SK-N-SH (cell line): ENCODE data around the gene MANBA. TPM values are rescaled to one million over a fixed set of nuclear protein-coding genes. Genes with fewer than 3 reads are reported as not detected.

Experiments used
- CTCF ChIA-PET: fragments of 300-600, 350-600 bp; formaldehyde crosslinking; extraction: SDS; loops from one replicate; lab custom pipeline; 2021; lab: Yijun Ruan, JAX
- POLR2A ChIA-PET: fragments of 350-600 bp; sonication (Branson Sonifier 250); formaldehyde crosslinking; extraction: SDS; loops from one replicate; lab custom pipeline; 2020; ENCODE audit warnings: antibody characterized with exemption, inconsistent platforms; lab: Yijun Ruan, JAX
- DNase-seq: peaks from one replicate; pipeline ENCODE4 v3.0.0; 2012
- H2AFZ ChIP-seq: fragments of 200-600 bp; sonication (generic); 2 replicates; pipeline ENCODE4 v1.8.1; 2016; ENCODE audit warnings: antibody characterized with exemption, mild to moderate bottlenecking, low read depth
- H3F3A ChIP-seq: fragments of 200-600 bp; sonication (generic); replicated peaks from 2 replicates; pipeline ENCODE3; 2016; ENCODE audit warnings: antibody characterized with exemption, mild to moderate bottlenecking; ENCODE audit not compliant: insufficient read depth
- H3K27ac ChIP-seq, 2 experiments: fragments of 200-500 bp in 1 of 2; fragments of 200-600 bp in 1 of 2; sonication (Bioruptor generic) in 1 of 2; sonication (generic), shearing (Covaris generic) in 1 of 2; 2 replicates each; pipeline versions ENCODE4 v1.5.1 to v1.6.1; 2014 to 2016; ENCODE audit warnings: low read depth in 2 of 2, inconsistent platforms in 1 of 2, low read length in 1 of 2, mild to moderate bottlenecking in 1 of 2, mixed read lengths in 1 of 2
- H3K27me3 ChIP-seq: fragments of 200-600 bp; sonication (generic), shearing (Covaris generic); 2 replicates; pipeline ENCODE4 v1.6.1; 2016; ENCODE audit warnings: mixed run types; ENCODE audit not compliant: insufficient read depth
- H3K36me3 ChIP-seq, 2 experiments: fragments of 200-500 bp in 1 of 2; fragments of 200-600 bp in 1 of 2; sonication (Bioruptor generic) in 1 of 2; sonication (generic) in 1 of 2; replicated peaks in 1 of 2; 2 replicates each; pipeline versions ENCODE3 to v1.5.1; 2014 to 2016; ENCODE audit warnings: low read length in 1 of 2, mild to moderate bottlenecking in 1 of 2; ENCODE audit not compliant: insufficient read depth in 2 of 2, control insufficient read depth in 1 of 2
- H3K4me1 ChIP-seq, 2 experiments: fragments of 200-500 bp in 1 of 2; fragments of 200-600 bp in 1 of 2; sonication (Bioruptor generic) in 1 of 2; sonication (generic), shearing (Covaris generic) in 1 of 2; 2 replicates each; pipeline versions ENCODE4 v1.5.1 to v1.6.1; 2014 to 2016; ENCODE audit warnings: low read depth in 1 of 2, low read length in 1 of 2, mixed run types in 1 of 2; ENCODE audit not compliant: insufficient read depth in 2 of 2, control insufficient read depth in 1 of 2
- H3K4me2 ChIP-seq: fragments of 200-600 bp; sonication (generic), shearing (Covaris generic); 2 replicates; pipeline ENCODE4 v1.6.1; 2017; ENCODE audit warnings: mixed run types
- H3K4me3 ChIP-seq, 2 experiments: fragments of 200-500 bp in 1 of 2; fragments of 200-600 bp in 1 of 2; sonication (Bioruptor generic) in 1 of 2; sonication (generic), shearing (Covaris generic) in 1 of 2; 2 replicates each; pipeline versions ENCODE4 v1.5.1 to v1.8.1; 2014 to 2016; ENCODE audit warnings: low read depth in 2 of 2, inconsistent platforms in 1 of 2, low read length in 1 of 2, mild to moderate bottlenecking in 1 of 2, mixed read lengths in 1 of 2, moderate library complexity in 1 of 2
- H3K79me2 ChIP-seq: fragments of 200-600 bp; sonication (generic); 2 replicates; pipeline ENCODE4 v1.8.1; 2017; ENCODE audit warnings: mild to moderate bottlenecking; ENCODE audit not compliant: insufficient read depth
- H3K9ac ChIP-seq: fragments of 200-600 bp; sonication (generic); 2 replicates; pipeline ENCODE4 v1.6.1; 2017; ENCODE audit warnings: mixed run types
- H3K9me2 ChIP-seq: fragments of 200-600 bp; sonication (generic); 2 replicates; pipeline ENCODE4 v1.6.1; 2017; ENCODE audit warnings: mixed run types
- H3K9me3 ChIP-seq: fragments of 200-600 bp; sonication (generic); 2 replicates; pipeline ENCODE4 v1.6.1; 2017; ENCODE audit warnings: mixed run types, mild to moderate bottlenecking, moderate library complexity
- H4K20me1 ChIP-seq: fragments of 200-600 bp; sonication (generic); 2 replicates; pipeline ENCODE4 v1.6.1; 2017; ENCODE audit warnings: mild to moderate bottlenecking, mixed run types; ENCODE audit not compliant: insufficient read depth
- EP300 ChIP-seq, 2 experiments: IDR thresholded peaks; 2 replicates each; pipeline versions ENCODE4 v1.4.0 to v1.6.1; 2012; ENCODE audit warnings: borderline replicate concordance in 1 of 2, low read depth in 1 of 2, low read length in 1 of 2
- EZH2phosphoT487 ChIP-seq: fragments of 200-600 bp; sonication (generic); IDR thresholded peaks from 2 replicates; pipeline ENCODE4 v1.6.1; 2017; ENCODE audit warnings: low read depth, mixed run types, mild to moderate bottlenecking, antibody characterized with exemption, moderate library complexity, borderline replicate concordance
- FOSL2 ChIP-seq: IDR thresholded peaks from 2 replicates; pipeline ENCODE4 v1.4.0; 2012; ENCODE audit warnings: low read depth, mild to moderate bottlenecking, moderate library complexity, borderline replicate concordance
- MEF2A ChIP-seq: IDR thresholded peaks from 2 replicates; pipeline ENCODE4 v1.4.0; 2012; ENCODE audit warnings: low read depth, borderline replicate concordance
- NFIC ChIP-seq: IDR thresholded peaks from 2 replicates; pipeline ENCODE4 v1.4.0; 2012; ENCODE audit warnings: borderline replicate concordance
- NRF1 ChIP-seq: IDR thresholded peaks from 2 replicates; pipeline ENCODE4 v1.6.1; 2012; ENCODE audit warnings: low read depth, mild to moderate bottlenecking, low read length
- POLR2AphosphoS5 ChIP-seq: IDR thresholded peaks from 2 replicates; pipeline ENCODE4 v1.6.1; 2012; ENCODE audit warnings: low read depth, low read length
- RAD21 ChIP-seq: IDR thresholded peaks from 2 replicates; pipeline ENCODE4 v1.6.1; 2012; ENCODE audit warnings: mild to moderate bottlenecking, low read length
- SIN3A ChIP-seq: IDR thresholded peaks from 2 replicates; pipeline ENCODE4 v1.6.1; 2012; ENCODE audit warnings: low read depth, mild to moderate bottlenecking, low read length, moderate library complexity, borderline replicate concordance
- SMC3 ChIP-seq: IDR thresholded peaks from 2 replicates; pipeline ENCODE4 v1.6.1; 2012; ENCODE audit warnings: low read depth, low read length, improper control_type of control experiment
- TAF1 ChIP-seq: IDR thresholded peaks from 2 replicates; pipeline ENCODE4 v1.6.1; 2012; ENCODE audit warnings: low read depth, mild to moderate bottlenecking, low read length, moderate library complexity, borderline replicate concordance
- TCF12 ChIP-seq: IDR thresholded peaks from 2 replicates; pipeline ENCODE4 v1.4.0; 2012
- YY1 ChIP-seq: IDR thresholded peaks from 2 replicates; pipeline ENCODE4 v1.4.0; 2012; ENCODE audit warnings: low read depth, mild to moderate bottlenecking
- WGBS: methylation state at CpG from one replicate; pipeline ENCODE4 v1.1.6; 2017; ENCODE audit warnings: low lambda C conversion rate; 5-methylcytosine and 5-hydroxymethylcytosine counted together
- polyA plus RNA-seq, 3 experiments: library from polyadenylated mRNA; depleted of rRNA; stranded (reverse); fragments of >200 nt; gene quantifications; 2 replicates each; pipeline ENCODE4 v1.2.3, GENCODE V29; 2012
- TF ChIP-seq, protein P1 (sequence below): fragments of 150-350 bp; IDR thresholded peaks from 2 replicates; pipeline ENCODE4 v1.6.1; 2017; ENCODE audit warnings: antibody characterized with exemption, low read length, low read depth, borderline replicate concordance
- TF ChIP-seq, protein P2 (sequence below): IDR thresholded peaks from 2 replicates; pipeline ENCODE4; 2012
- TF ChIP-seq, protein P3 (sequence below): fragments of 200-600 bp; sonication (generic); IDR thresholded peaks from 2 replicates; pipeline ENCODE4 v1.6.1; 2017; ENCODE audit warnings: antibody characterized with exemption, mild to moderate bottlenecking, moderate library complexity
- TF ChIP-seq, protein P4 (sequence below): IDR thresholded peaks from 2 replicates; pipeline ENCODE4 v1.6.1; 2012; ENCODE audit warnings: mild to moderate bottlenecking, low read depth, low read length, moderate library complexity

MANBA gene
- polyA plus RNA-seq, 1 of the 3 experiments (the other 2 are of a cell fraction): 13.4 TPM

DNA sequence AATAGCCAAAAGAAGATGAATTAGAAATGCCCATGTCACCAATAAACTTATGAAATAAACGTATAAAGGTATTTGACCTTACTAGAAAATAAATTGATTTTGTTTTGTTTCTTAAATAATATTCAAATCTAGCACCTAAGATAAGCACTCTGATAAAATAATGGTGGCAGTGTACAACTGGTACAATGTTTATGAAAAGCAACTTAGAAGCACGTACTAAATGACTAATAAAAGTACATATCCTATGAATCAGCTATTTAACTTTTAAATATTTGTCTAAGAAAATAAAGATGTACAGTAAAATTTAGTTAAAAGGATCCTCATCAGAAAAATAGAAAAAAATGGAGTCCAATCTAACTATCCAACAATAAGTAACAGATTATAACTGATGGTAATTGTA is 6.7 kb downstream of the MANBA start:
- H3K4me2 ChIP-seq: no peak overlapping the region
- no peaks in the 10 kb centered on the region for H3K9me3 ChIP-seq
- H3K79me2 ChIP-seq: peaks cover 47% of the 10 kb centered on the region; the same call in 1 of the 2 replicates
- no peak for DNase-seq
- no peak overlapping the region for H3K9ac ChIP-seq
- ChIA-PET POLR2A (no interaction called here), CTCF (no interaction called here)
- TF ChIP-seq EZH2phosphoT487 (no peak), TCF12 (no peak), TAF1 (no peak), NFIC (no peak), SIN3A (no peak), RAD21 (no peak), MEF2A (no peak), POLR2AphosphoS5 (no peak), YY1 (no peak), NRF1 (no peak), FOSL2 (no peak)
- TF ChIP-seq, protein P1, sequence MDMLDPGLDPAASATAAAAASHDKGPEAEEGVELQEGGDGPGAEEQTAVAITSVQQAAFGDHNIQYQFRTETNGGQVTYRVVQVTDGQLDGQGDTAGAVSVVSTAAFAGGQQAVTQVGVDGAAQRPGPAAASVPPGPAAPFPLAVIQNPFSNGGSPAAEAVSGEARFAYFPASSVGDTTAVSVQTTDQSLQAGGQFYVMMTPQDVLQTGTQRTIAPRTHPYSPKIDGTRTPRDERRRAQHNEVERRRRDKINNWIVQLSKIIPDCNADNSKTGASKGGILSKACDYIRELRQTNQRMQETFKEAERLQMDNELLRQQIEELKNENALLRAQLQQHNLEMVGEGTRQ: no peak
- TF ChIP-seq, protein P2, sequence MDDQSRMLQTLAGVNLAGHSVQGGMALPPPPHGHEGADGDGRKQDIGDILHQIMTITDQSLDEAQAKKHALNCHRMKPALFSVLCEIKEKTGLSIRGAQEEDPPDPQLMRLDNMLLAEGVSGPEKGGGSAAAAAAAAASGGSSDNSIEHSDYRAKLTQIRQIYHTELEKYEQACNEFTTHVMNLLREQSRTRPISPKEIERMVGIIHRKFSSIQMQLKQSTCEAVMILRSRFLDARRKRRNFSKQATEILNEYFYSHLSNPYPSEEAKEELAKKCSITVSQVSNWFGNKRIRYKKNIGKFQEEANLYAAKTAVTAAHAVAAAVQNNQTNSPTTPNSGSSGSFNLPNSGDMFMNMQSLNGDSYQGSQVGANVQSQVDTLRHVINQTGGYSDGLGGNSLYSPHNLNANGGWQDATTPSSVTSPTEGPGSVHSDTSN: no peak
- TF ChIP-seq, protein P3, sequence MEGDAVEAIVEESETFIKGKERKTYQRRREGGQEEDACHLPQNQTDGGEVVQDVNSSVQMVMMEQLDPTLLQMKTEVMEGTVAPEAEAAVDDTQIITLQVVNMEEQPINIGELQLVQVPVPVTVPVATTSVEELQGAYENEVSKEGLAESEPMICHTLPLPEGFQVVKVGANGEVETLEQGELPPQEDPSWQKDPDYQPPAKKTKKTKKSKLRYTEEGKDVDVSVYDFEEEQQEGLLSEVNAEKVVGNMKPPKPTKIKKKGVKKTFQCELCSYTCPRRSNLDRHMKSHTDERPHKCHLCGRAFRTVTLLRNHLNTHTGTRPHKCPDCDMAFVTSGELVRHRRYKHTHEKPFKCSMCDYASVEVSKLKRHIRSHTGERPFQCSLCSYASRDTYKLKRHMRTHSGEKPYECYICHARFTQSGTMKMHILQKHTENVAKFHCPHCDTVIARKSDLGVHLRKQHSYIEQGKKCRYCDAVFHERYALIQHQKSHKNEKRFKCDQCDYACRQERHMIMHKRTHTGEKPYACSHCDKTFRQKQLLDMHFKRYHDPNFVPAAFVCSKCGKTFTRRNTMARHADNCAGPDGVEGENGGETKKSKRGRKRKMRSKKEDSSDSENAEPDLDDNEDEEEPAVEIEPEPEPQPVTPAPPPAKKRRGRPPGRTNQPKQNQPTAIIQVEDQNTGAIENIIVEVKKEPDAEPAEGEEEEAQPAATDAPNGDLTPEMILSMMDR: no peak
- H3K27me3 ChIP-seq: no peaks in the 10 kb centered on the region
- H2AFZ ChIP-seq: no peak overlapping the region
- no peak overlapping the region for H3K27ac ChIP-seq
- H3K4me1 ChIP-seq: peaks cover 0 to 4% of the 10 kb centered on the region in 2 experiments; a peak in 1 of 4 replicates
- H3K4me3 ChIP-seq: no peak overlapping the region
- H3K36me3 ChIP-seq: peaks cover 0 to 4% of the 10 kb centered on the region in 2 experiments
- no peaks in the 10 kb centered on the region for H4K20me1 ChIP-seq
- no peaks in the 10 kb centered on the region for H3K9me2 ChIP-seq
- WGBS: 90% methylated on average over 2 of the region's 2 CpGs
- H3F3A ChIP-seq: peaks cover 6% of the 10 kb centered on the region

DNA sequence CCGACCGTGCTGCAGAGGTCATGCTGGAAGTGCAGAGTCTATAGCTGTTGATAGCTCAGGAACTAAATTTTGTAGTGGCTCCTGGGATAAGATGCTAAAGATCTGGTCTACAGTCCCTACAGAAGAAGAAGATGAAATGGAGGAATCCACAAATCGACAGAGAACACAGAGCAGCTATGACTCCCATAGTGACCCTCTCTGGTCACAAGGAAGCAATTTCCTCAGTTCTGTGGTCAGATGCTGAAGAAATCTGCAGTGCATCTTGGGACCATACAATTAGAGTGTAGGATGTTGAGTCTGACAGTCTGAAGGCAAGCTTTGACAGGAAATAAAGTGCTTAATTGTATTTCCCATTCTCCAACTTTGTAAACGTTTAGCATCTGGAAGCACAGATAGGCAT is 8.8 kb downstream of the MANBA start:
- Histone ChIP-seq H3K79me2 (peaks cover 28% of the 10 kb centered on the region; the same call in 1 of the 2 replicates), H3K27ac (no peak overlapping the region), H2AFZ (no peak overlapping the region), H3K9ac (no peak overlapping the region), H3K9me3 (no peaks in the 10 kb centered on the region), H3K4me3 (no peak overlapping the region), H3K4me2 (no peak overlapping the region), H4K20me1 (no peaks in the 10 kb centered on the region), H3K4me1 (no peaks in the 10 kb centered on the region), H3K9me2 (no peaks in the 10 kb centered on the region), H3F3A (peaks cover 6% of the 10 kb centered on the region), H3K36me3 (peaks cover 4 to 5% of the 10 kb centered on the region in 2 experiments), H3K27me3 (no peaks in the 10 kb centered on the region)
- DNase-seq: no peak
- ChIA-PET CTCF (no interaction called here), POLR2A (no interaction called here)
- 86% methylated on average over 4 of the region's 4 CpGs for WGBS
- no peak for TF ChIP-seq EP300 (IDR thresholded peaks at IDR 0.05; ENCODE audit: borderline replicate concordance in 1 of 2, low read depth in 1 of 2, low read length in 1 of 2)
- TF ChIP-seq SMC3: no peak
- TF ChIP-seq, protein P4, sequence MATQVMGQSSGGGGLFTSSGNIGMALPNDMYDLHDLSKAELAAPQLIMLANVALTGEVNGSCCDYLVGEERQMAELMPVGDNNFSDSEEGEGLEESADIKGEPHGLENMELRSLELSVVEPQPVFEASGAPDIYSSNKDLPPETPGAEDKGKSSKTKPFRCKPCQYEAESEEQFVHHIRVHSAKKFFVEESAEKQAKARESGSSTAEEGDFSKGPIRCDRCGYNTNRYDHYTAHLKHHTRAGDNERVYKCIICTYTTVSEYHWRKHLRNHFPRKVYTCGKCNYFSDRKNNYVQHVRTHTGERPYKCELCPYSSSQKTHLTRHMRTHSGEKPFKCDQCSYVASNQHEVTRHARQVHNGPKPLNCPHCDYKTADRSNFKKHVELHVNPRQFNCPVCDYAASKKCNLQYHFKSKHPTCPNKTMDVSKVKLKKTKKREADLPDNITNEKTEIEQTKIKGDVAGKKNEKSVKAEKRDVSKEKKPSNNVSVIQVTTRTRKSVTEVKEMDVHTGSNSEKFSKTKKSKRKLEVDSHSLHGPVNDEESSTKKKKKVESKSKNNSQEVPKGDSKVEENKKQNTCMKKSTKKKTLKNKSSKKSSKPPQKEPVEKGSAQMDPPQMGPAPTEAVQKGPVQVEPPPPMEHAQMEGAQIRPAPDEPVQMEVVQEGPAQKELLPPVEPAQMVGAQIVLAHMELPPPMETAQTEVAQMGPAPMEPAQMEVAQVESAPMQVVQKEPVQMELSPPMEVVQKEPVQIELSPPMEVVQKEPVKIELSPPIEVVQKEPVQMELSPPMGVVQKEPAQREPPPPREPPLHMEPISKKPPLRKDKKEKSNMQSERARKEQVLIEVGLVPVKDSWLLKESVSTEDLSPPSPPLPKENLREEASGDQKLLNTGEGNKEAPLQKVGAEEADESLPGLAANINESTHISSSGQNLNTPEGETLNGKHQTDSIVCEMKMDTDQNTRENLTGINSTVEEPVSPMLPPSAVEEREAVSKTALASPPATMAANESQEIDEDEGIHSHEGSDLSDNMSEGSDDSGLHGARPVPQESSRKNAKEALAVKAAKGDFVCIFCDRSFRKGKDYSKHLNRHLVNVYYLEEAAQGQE: no peak
- TF ChIP-seq RAD21: no peak
- no peak for TF ChIP-seq NRF1
- TF ChIP-seq, protein P1: no peak
